GM23338 (cell line): ENCODE measurements around the gene GYPC. TPM values are rescaled to one million over a fixed set of nuclear protein-coding genes. Genes with fewer than 3 reads are reported as not detected.

ENCODE experiments used
- ATAC-seq: fragments of 200-7000 bp; cut with Tn5 transposase; 3 replicates; pipeline ENCODE4 v1.9.1; 2020
- DNase-seq: peaks from one replicate; pipeline ENCODE4 v3.0.0-alpha.2; 2015; ENCODE audit warnings: low spot score
- H2AFZ ChIP-seq: fragments of 200-600 bp; sonication (generic); 2 replicates; pipeline ENCODE4 v1.8.0; 2016; ENCODE audit warnings: antibody characterized with exemption, mild to moderate bottlenecking, moderate library complexity
- H3F3A ChIP-seq: fragments of 200-600 bp; sonication (generic); replicated peaks from 2 replicates; pipeline ENCODE4 v1.8.0; 2017; ENCODE audit warnings: antibody characterized with exemption, mixed run types, low read depth
- H3K27ac ChIP-seq: fragments of 200-600 bp; sonication (generic); 2 replicates; pipeline ENCODE4 v1.6.1; 2016; ENCODE audit warnings: low read depth
- H3K27me3 ChIP-seq: fragments of 200-600 bp; sonication (generic); 2 replicates; pipeline ENCODE4 v1.8.0; 2016; ENCODE audit warnings: mild to moderate bottlenecking, mixed run types, moderate library complexity; ENCODE audit not compliant: insufficient read depth
- H3K36me3 ChIP-seq: fragments of 200-600 bp; sonication (generic); 2 replicates; pipeline ENCODE4 v1.8.0; 2016; ENCODE audit warnings: mild to moderate bottlenecking; ENCODE audit not compliant: insufficient read depth
- H3K4me1 ChIP-seq: fragments of 200-600 bp; sonication (generic); 2 replicates; pipeline ENCODE4 v1.8.0; 2016; ENCODE audit warnings: mild to moderate bottlenecking, moderate library complexity; ENCODE audit not compliant: insufficient read depth
- H3K4me2 ChIP-seq: fragments of 200-600 bp; sonication (generic); 2 replicates; pipeline ENCODE4 v1.7.1; 2017; ENCODE audit warnings: mixed run types
- H3K4me3 ChIP-seq: fragments of 200-600 bp; sonication (generic); 2 replicates; pipeline ENCODE4 v1.6.1; 2016; ENCODE audit warnings: mixed run types
- H3K79me2 ChIP-seq: fragments of 200-600 bp; sonication (generic); replicated peaks from 2 replicates; pipeline ENCODE4 v1.8.0; 2017; ENCODE audit warnings: mild to moderate bottlenecking; ENCODE audit not compliant: insufficient read depth
- H3K9me2 ChIP-seq: fragments of 200-600 bp; sonication (generic); 2 replicates; pipeline ENCODE4 v1.8.0; 2017; ENCODE audit not compliant: insufficient read depth
- H4K20me1 ChIP-seq: fragments of 200-600 bp; sonication (generic); replicated peaks from 2 replicates; pipeline ENCODE4 v1.8.0; 2017; ENCODE audit warnings: mild to moderate bottlenecking; ENCODE audit not compliant: insufficient read depth
- H3K27ac Mint-ChIP-seq: 2 replicates; pipeline ENCODE4 v1.8.0; 2020; ENCODE audit warnings: inconsistent platforms, mild to moderate bottlenecking, moderate library complexity, mixed read lengths
- H3K27me3 Mint-ChIP-seq: 3 replicates; pipeline ENCODE4 v1.8.0; 2022; ENCODE audit warnings: low read depth, mild to moderate bottlenecking, moderate library complexity, mixed read lengths, inconsistent platforms; ENCODE audit not compliant: insufficient read depth, poor library complexity
- H3K36me3 Mint-ChIP-seq: 3 replicates; pipeline ENCODE4 v1.8.0; 2021; ENCODE audit warnings: low read depth, mild to moderate bottlenecking, inconsistent platforms, moderate library complexity, mixed read lengths
- H3K4me1 Mint-ChIP-seq: 3 replicates; pipeline ENCODE4 v1.8.0; 2020; ENCODE audit warnings: mild to moderate bottlenecking, inconsistent platforms, mixed read lengths
- H3K4me3 Mint-ChIP-seq: 3 replicates; pipeline ENCODE4 v1.8.0; 2021; ENCODE audit warnings: moderate library complexity, mild to moderate bottlenecking, inconsistent platforms, mixed read lengths
- H3K9me3 Mint-ChIP-seq: 3 replicates; pipeline ENCODE4 v1.8.0; 2020; ENCODE audit warnings: moderate library complexity, mild to moderate bottlenecking, inconsistent platforms, mixed read lengths
- CREB1 ChIP-seq: fragments of 250-450 bp; sonication (Bioruptor Pico); IDR thresholded peaks from 2 replicates; pipeline ENCODE4 v1.5.0; 2020; ENCODE audit warnings: low read depth, mild to moderate bottlenecking, moderate library complexity
- CTCF ChIP-seq, 2 experiments: fragments of 200-600 bp in 1 of 2; sonication (generic) in 1 of 2; conservative IDR thresholded peaks; 2 replicates each; pipeline versions ENCODE4 v1.5.1 to v1.6.1; 2016 to 2017; ENCODE audit warnings: antibody characterized with exemption in 2 of 2, low read depth in 2 of 2, mild to moderate bottlenecking in 2 of 2, moderate library complexity in 1 of 2
- ETS1 ChIP-seq: IDR thresholded peaks from 2 replicates; pipeline ENCODE4 v1.6.1; 2016; ENCODE audit warnings: antibody characterized with exemption
- EZH2 ChIP-seq: fragments of 200-600 bp; sonication (generic); IDR thresholded peaks from one replicate; pipeline ENCODE4 v1.8.0; 2017; ENCODE audit warnings: antibody characterized with exemption, mild to moderate bottlenecking, low read depth; ENCODE audit not compliant: unreplicated experiment
- EZH2phosphoT487 ChIP-seq: fragments of 200-600 bp; sonication (generic); IDR thresholded peaks from one replicate; pipeline ENCODE4 v1.8.1; 2018; ENCODE audit warnings: antibody characterized with exemption; ENCODE audit not compliant: unreplicated experiment
- JUNB ChIP-seq: IDR thresholded peaks from one replicate; pipeline ENCODE4 v1.6.1; 2016; ENCODE audit warnings: antibody characterized with exemption; ENCODE audit not compliant: unreplicated experiment
- NANOG ChIP-seq: IDR thresholded peaks from 2 replicates; pipeline ENCODE4 v1.6.1; 2016; ENCODE audit warnings: antibody characterized with exemption, borderline replicate concordance
- POLR2AphosphoS5 ChIP-seq: IDR thresholded peaks from 2 replicates; pipeline ENCODE4 v1.6.1; 2016; ENCODE audit warnings: antibody characterized with exemption, low read depth
- ZNF331 ChIP-seq: fragments of 250-450 bp; sonication (Bioruptor Pico); IDR thresholded peaks from 2 replicates; pipeline ENCODE4 v1.5.0; 2020; ENCODE audit warnings: low read depth, mild to moderate bottlenecking, moderate library complexity
- ZNF462 ChIP-seq: fragments of 250-450 bp; sonication (Bioruptor Pico); IDR thresholded peaks from 2 replicates; pipeline ENCODE4 v1.5.0; 2020; ENCODE audit warnings: mild to moderate bottlenecking, moderate library complexity
- polyA plus RNA-seq: library from polyadenylated mRNA; unstranded; fragments of >200 nt; fragmentation: Nextera tagmentation; extraction: Ambion mirVana; gene quantifications from 2 replicates; pipeline ENCODE4 v1.2.1, GENCODE V29; 2016
- total RNA-seq: library from RNA; depleted of rRNA; stranded (reverse); fragments of >200 nt; shearing (Covaris generic); gene quantifications from 2 replicates; pipeline ENCODE4 v1.2.3, GENCODE V29; 2014

Gene GYPC
- total and polyA plus RNA-seq, 2 experiments from 2014 or later = 19.6 to 29.7 TPM

GRCh38 chr2:126634273-126634861 lies 21.6 kb upstream of the GYPC start:
- no peaks in the 10 kb centered on the region for H3K9me2 ChIP-seq
- no peak overlapping the region for H3K4me2 ChIP-seq
- no peaks in the 10 kb centered on the region for H3K79me2 ChIP-seq
- no peaks in the 10 kb centered on the region for H3K27me3 ChIP-seq
- Mint-ChIP-seq H3K4me1 (no peaks in the 10 kb centered on the region), H3K36me3 (no peaks in the 10 kb centered on the region; the same call in 2 of the 3 replicates), H3K9me3 (peaks cover 3% of the 10 kb centered on the region; the same call in 2 of the 3 replicates), H3K27ac (no peak overlapping the region), H3K27me3 (no peaks in the 10 kb centered on the region), H3K4me3 (no peak overlapping the region)
- H4K20me1 ChIP-seq = no peaks in the 10 kb centered on the region
- no peaks in the 10 kb centered on the region for H3K4me1 ChIP-seq
- TF ChIP-seq CTCF (conservative IDR thresholded peaks at IDR 0.05; ENCODE audit: low read depth in 2 of 2) (peak; percentile 68 to 73), CREB1 (no peak), JUNB (no peak), ZNF331 (no peak)
- DNase-seq (peak; percentile 63), ATAC-seq (peak; percentile 67)
- H3K27ac ChIP-seq = no peak overlapping the region
- H2AFZ ChIP-seq = no peak overlapping the region
- no peak overlapping the region for H3K4me3 ChIP-seq
- no peaks in the 10 kb centered on the region for H3K36me3 ChIP-seq
- no peaks in the 10 kb centered on the region for H3F3A ChIP-seq

DNA sequence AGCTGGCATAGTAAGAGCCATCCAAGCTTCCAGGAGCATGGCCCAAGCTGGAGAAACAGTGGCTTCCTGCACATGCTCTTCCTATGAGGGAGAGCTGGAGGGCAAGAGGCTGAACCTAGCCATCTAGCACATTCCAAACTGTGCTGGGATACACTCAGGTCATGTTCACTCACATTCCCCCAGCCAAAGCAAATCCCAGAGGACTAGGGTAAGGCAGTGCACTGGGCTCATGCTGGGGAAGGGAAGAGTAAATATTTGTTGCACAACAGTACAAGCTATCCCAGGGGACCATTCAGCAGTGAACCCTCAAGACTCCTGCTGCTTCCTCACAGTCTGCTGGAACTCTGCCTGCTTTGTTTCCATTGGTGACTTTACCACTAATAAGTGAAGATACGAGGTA lies 20.7 kb upstream of the GYPC start:
- H3K4me2 ChIP-seq = no peak overlapping the region
- H3K4me3 ChIP-seq = no peak overlapping the region
- H4K20me1 ChIP-seq = no peaks in the 10 kb centered on the region
- H2AFZ ChIP-seq = no peak overlapping the region
- no peaks in the 10 kb centered on the region for H3K27me3 ChIP-seq
- Mint-ChIP-seq H3K27ac (no peak overlapping the region), H3K36me3 (no peaks in the 10 kb centered on the region; the same call in 2 of the 3 replicates), H3K4me3 (no peak overlapping the region), H3K4me1 (no peaks in the 10 kb centered on the region), H3K27me3 (no peaks in the 10 kb centered on the region), H3K9me3 (peaks cover 3% of the 10 kb centered on the region; the same call in 2 of the 3 replicates)
- no peak overlapping the region for H3K27ac ChIP-seq
- H3K9me2 ChIP-seq = no peaks in the 10 kb centered on the region
- no peaks in the 10 kb centered on the region for H3F3A ChIP-seq
- no peaks in the 10 kb centered on the region for H3K79me2 ChIP-seq
- H3K4me1 ChIP-seq = no peaks in the 10 kb centered on the region
- no peak for ATAC-seq
- H3K36me3 ChIP-seq = no peaks in the 10 kb centered on the region
- DNase-seq = no peak
- TF ChIP-seq EZH2 (no peak), ETS1 (no peak), NANOG (no peak), CREB1 (no peak), ZNF462 (CRISPR knock-in tag) (no peak), CTCF (conservative IDR thresholded peaks at IDR 0.05; ENCODE audit: low read depth in 2 of 2) (no peak), ZNF331 (no peak), EZH2phosphoT487 (no peak), POLR2AphosphoS5 (no peak), JUNB (no peak)
